Subcutaneous preadipocyte (primary cell): ENCODE measurements around the gene CCL8. TPM values are rescaled to one million over a fixed set of nuclear protein-coding genes. Genes with fewer than 3 reads are reported as not detected.

Experiments
- total RNA-seq: library from RNA; depleted of rRNA; stranded (reverse); fragments of >200 nt; gene quantifications from 2 replicates; pipeline ENCODE4 v1.2.3, GENCODE V29; 2012

Gene CCL8
- total RNA-seq = not detected in 2 replicates

DNA sequence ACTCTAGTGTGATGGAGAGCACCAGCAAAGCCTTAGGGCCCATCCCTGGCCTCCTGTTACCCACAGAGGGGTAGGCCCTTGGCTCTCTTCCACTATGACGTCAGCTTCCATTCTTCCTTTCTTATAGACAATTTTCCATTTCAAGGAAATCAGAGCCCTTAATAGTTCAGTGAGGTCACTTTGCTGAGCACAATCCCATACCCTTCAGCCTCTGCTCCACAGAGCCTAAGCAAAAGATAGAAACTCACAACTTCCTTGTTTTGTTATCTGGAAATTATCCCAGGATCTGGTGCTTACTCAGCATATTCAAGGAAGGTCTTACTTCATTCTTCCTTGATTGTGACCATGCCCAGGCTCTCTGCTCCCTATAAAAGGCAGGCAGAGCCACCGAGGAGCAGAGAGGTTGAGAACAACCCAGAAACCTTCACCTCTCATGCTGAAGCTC, at the start of gene CCL8:
TSS of gene CCL8 (plus strand) at position 397 of the 445 bp plus-strand sequence. CDS start 67 bp downstream, outside the sequence.

DNA sequence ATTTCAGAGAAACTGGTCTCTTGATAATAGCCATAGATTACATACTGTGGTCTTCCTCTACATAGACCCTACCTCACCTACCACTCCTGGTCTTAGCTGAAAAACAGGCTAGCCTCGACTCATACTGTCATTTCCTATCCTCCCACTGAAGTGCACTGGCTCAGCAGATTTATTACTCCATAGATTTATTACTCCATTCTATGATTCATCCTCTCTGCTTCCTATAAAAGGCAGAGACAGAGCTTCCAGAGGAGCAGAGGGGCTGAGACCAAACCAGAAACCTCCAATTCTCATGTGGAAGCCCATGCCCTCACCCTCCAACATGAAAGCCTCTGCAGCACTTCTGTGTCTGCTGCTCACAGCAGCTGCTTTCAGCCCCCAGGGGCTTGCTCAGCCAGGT, 49.3 kb upstream of the CCL8 start, which contains the start of gene CCL7:
TSS of gene CCL7 (plus strand) at position 253 of the 400 bp plus-strand sequence. CDS start at position 323, 70 bp downstream.

DNA sequence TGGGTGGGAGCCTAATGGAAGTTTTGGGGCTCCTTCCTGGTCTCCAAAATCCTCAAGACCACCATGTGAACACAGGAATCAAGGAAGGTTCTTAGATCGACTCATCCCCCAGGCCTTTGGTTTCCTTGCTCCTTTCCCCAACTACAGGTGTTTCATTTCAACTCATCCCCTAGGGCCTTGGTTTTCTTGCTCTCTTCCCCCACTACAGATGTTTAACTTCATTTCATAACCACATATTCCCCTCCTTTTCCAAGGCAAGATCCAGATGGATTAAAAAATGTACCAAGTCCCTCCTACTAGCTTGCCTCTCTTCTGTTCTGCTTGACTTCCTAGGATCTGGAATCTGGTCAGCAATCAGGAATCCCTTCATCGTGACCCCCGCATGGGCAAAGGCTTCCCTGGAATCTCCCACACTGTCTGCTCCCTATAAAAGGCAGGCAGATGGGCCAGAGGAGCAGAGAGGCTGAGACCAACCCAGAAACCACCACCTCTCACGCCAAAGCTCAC, 33.9 kb upstream of the CCL8 start, which contains the start of gene CCL11:
TSS of gene CCL11 (plus strand) at position 457 of the 507 bp plus-strand sequence. CDS start 67 bp downstream, outside the sequence.

DNA sequence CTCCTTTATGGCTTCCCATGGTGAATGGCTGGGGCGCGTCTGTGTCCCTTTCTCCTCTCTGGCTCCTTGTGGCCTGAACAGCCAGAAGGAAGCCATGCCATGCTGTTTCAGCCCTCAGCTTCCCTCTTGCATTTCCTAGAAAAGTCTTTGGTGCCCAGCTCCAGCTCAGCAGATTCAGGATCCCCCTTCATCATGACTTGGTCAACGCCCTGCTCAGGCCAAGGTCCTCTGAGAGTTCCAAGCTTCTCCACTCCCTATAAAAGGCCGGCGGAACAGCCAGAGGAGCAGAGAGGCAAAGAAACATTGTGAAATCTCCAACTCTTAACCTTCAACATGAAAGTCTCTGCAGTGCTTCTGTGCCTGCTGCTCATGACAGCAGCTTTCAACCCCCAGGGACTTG, 37.0 kb downstream of the CCL8 start, which contains the start of gene CCL13:
TSS of gene CCL13 (plus strand) at position 287 of the 400 bp plus-strand sequence. CDS start at position 334, 47 bp downstream.

DNA sequence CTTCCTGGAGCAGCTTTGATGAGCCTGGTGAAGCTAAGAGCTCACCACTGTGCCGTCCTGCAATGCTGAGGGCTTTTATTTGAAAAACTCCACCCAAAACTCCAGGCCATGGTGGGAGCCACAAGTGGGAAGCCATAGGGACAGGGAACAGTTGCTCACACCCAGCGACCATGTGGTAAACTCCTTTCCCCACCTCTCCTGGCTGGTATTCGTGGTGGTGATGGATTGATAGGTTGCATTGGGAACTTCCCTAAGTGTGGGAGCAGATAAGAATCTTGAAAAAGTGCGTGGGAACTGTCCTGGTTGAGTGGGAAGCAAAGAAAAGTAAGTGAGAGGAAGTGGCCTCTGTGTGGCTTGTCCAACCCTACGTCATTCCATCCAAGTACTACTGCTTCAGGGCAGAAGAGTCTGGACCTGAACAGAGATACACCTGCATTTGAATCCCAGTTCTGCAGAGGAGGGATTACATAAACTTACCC, 44.0 kb downstream of the CCL8 start, which contains the start of gene CCL1:
TSS of gene CCL1 (minus strand) at position 51 of the 479 bp plus-strand sequence. CDS start 72 bp downstream, outside the sequence.

Other genes starting within 250 kb of the CCL8 start
- gene CCL2, start 64.2 kb upstream of the CCL8 start, total RNA-seq = 6.1 and 30.5 TPM in 2 replicates
- 0.39 and 2.2 TPM in 2 replicates for gene CCL7, start 49.2 kb upstream of the CCL8 start, total RNA-seq
- gene CCL11, start 33.7 kb upstream of the CCL8 start, total RNA-seq = not detected in 2 replicates
- not detected in 2 replicates for gene CCL13, start 37.0 kb downstream of the CCL8 start, total RNA-seq
- not detected in 2 replicates for gene CCL1, start 43.8 kb downstream of the CCL8 start, total RNA-seq